ENCODE data around the gene FOXK2. TPM values are rescaled to one million over a fixed set of nuclear protein-coding genes. Genes with fewer than 3 reads are reported as not detected.
A peak's percentile ranks its signal among the peaks of the same experiment; 100 is the strongest.

FOXK2 gene
- total RNA-seq, 3 donors from 2014 or later (not counting 1 experiment from before 2014, with no cell fraction given): 42.5 to 50.0 (median 46.4) TPM

GRCh38 chr17:82594571-82594970 is 75.0 kb downstream of the FOXK2 start:
- Mint-ChIP-seq H3K27ac (peak overlapping the region; percentile 97 to 98), H3K36me3 (no peaks in the 10 kb centered on the region), H3K27me3 (ENCODE audit: low read depth in 2 of 2) (no peaks in the 10 kb centered on the region), H3K4me1 (peaks cover 33 to 46% of the 10 kb centered on the region in 2 donors), H3K4me3 (no peak overlapping the region), H3K9me3 (no peaks in the 10 kb centered on the region)
- intact Hi-C loops (cut with micrococcal nuclease): no loop called here
- 97% methylated on average over 11 of the region's 11 CpGs for WGBS (ENCODE audit: insufficient coverage)
- Histone ChIP-seq H3K27ac (ENCODE audit: low read length) (no peak overlapping the region), H3K4me1 (ENCODE audit: control insufficient read depth, insufficient read depth, low read length) (peaks cover 52% of the 10 kb centered on the region), H3K36me3 (ENCODE audit: control insufficient read depth, insufficient read depth, low read length) (peaks cover under 1% of the 10 kb centered on the region), H3K9me3 (ENCODE audit: control insufficient read depth, insufficient read depth, low read length) (no peaks in the 10 kb centered on the region), H3K27me3 (ENCODE audit: control insufficient read depth, insufficient read depth, low read length) (no peaks in the 10 kb centered on the region), H3K4me3 (ENCODE audit: low read length) (no peak overlapping the region)
- DNase-seq (no peak), ATAC-seq (no peak)
- no peak for TF ChIP-seq CTCF (IDR thresholded peaks at IDR 0.05)

GRCh38 chr17:82595893-82596292 is 76.4 kb downstream of the FOXK2 start:
- Histone ChIP-seq H3K27ac (ENCODE audit: low read length) (peak overlapping the region; percentile 8), H3K27me3 (ENCODE audit: control insufficient read depth, insufficient read depth, low read length) (no peaks in the 10 kb centered on the region), H3K36me3 (ENCODE audit: control insufficient read depth, insufficient read depth, low read length) (peaks cover 3% of the 10 kb centered on the region), H3K4me1 (ENCODE audit: control insufficient read depth, insufficient read depth, low read length) (peaks cover 52% of the 10 kb centered on the region), H3K4me3 (ENCODE audit: low read length) (no peak overlapping the region), H3K9me3 (ENCODE audit: control insufficient read depth, insufficient read depth, low read length) (no peaks in the 10 kb centered on the region)
- Mint-ChIP-seq H3K36me3 (no peaks in the 10 kb centered on the region), H3K4me3 (no peak overlapping the region), H3K27me3 (ENCODE audit: low read depth in 2 of 2) (no peaks in the 10 kb centered on the region), H3K9me3 (no peaks in the 10 kb centered on the region), H3K4me1 (peaks cover 33 to 46% of the 10 kb centered on the region in 2 donors), H3K27ac (peak overlapping the region in 1 of 2 donors; percentile 66)
- DNase-seq: peak in 1 of 2 donors; percentile 36
- TF ChIP-seq CTCF (IDR thresholded peaks at IDR 0.05): no peak
- intact Hi-C loops (cut with micrococcal nuclease): no loop called here
- 65% methylated on average over 21 of the region's 21 CpGs for WGBS (ENCODE audit: insufficient coverage)
- peak in 1 of 3 donors; percentile 30 for ATAC-seq

GRCh38 chr17:82596296-82596695 is 76.8 kb downstream of the FOXK2 start:
- Mint-ChIP-seq H3K4me3 (no peak overlapping the region), H3K9me3 (no peaks in the 10 kb centered on the region), H3K27ac (peak overlapping the region in 1 of 2 donors; percentile 66), H3K36me3 (no peaks in the 10 kb centered on the region), H3K27me3 (ENCODE audit: low read depth in 2 of 2) (no peaks in the 10 kb centered on the region), H3K4me1 (peaks cover 33 to 46% of the 10 kb centered on the region in 2 donors)
- H3K27ac ChIP-seq (ENCODE audit: low read length): no peak overlapping the region
- no peak for DNase-seq
- no peaks in the 10 kb centered on the region for H3K27me3 ChIP-seq (ENCODE audit: control insufficient read depth, insufficient read depth, low read length)
- TF ChIP-seq CTCF (IDR thresholded peaks at IDR 0.05): no peak
- H3K9me3 ChIP-seq (ENCODE audit: control insufficient read depth, insufficient read depth, low read length): no peaks in the 10 kb centered on the region
- WGBS (ENCODE audit: insufficient coverage): 84% methylated on average over 16 of the region's 16 CpGs
- peaks cover 4% of the 10 kb centered on the region for H3K36me3 ChIP-seq (ENCODE audit: control insufficient read depth, insufficient read depth, low read length)
- no peak overlapping the region for H3K4me3 ChIP-seq (ENCODE audit: low read length)
- intact Hi-C loops (cut with micrococcal nuclease): no loop called here
- ATAC-seq: no peak
- H3K4me1 ChIP-seq (ENCODE audit: control insufficient read depth, insufficient read depth, low read length): peaks cover 52% of the 10 kb centered on the region

Data from natural killer cell (primary cell).